ENCODE results near the gene DICER1.

GRCh38 chr14:95190346-95190840, 33.1 kb upstream of the DICER1 start:
- TF ChIP-seq EZH2phosphoT487 (IDR thresholded peaks at IDR 0.05; ENCODE audit: low read depth, severe bottlenecking, unreplicated experiment): no peak
- TF ChIP-seq, protein P1, sequence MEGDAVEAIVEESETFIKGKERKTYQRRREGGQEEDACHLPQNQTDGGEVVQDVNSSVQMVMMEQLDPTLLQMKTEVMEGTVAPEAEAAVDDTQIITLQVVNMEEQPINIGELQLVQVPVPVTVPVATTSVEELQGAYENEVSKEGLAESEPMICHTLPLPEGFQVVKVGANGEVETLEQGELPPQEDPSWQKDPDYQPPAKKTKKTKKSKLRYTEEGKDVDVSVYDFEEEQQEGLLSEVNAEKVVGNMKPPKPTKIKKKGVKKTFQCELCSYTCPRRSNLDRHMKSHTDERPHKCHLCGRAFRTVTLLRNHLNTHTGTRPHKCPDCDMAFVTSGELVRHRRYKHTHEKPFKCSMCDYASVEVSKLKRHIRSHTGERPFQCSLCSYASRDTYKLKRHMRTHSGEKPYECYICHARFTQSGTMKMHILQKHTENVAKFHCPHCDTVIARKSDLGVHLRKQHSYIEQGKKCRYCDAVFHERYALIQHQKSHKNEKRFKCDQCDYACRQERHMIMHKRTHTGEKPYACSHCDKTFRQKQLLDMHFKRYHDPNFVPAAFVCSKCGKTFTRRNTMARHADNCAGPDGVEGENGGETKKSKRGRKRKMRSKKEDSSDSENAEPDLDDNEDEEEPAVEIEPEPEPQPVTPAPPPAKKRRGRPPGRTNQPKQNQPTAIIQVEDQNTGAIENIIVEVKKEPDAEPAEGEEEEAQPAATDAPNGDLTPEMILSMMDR (IDR thresholded peaks at IDR 0.05; ENCODE audit: poor library complexity): no peak
- TF ChIP-seq EZH2 (IDR thresholded peaks at IDR 0.05; ENCODE audit: borderline replicate concordance): no peak

Data from hepatocyte (in vitro differentiated cells).